GM18861 (cell line): Measurements from ENCODE around the gene ADARB1.

Experiments used
- ATAC-seq: cut with Tn5 transposase; IDR thresholded peaks from one replicate; pipeline ENCODE4 v1.9.1; 2021; ENCODE audit not compliant: unreplicated experiment

The ADARB1 gene

DNA sequence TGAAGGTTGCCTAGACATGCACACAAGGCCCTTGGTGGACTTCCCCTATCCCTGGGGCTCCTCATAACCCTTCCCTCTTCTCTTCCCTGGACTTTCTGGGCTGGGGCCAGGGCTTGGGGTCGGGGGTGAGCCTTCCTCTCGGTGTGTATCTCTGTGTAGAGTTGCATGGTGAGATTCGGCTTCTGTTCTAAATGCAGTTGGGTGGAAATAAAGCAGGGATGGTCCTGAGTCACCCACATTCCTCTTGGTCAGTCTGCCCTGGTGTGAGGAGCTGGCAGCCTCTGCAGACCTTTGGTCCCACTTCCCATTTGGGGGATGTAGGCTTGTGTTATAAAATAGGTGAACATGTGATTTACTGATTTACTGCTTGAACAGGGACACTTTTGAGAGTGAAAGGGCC is 38.0 kb downstream of the ADARB1 start:
- ATAC-seq, result no peak

DNA sequence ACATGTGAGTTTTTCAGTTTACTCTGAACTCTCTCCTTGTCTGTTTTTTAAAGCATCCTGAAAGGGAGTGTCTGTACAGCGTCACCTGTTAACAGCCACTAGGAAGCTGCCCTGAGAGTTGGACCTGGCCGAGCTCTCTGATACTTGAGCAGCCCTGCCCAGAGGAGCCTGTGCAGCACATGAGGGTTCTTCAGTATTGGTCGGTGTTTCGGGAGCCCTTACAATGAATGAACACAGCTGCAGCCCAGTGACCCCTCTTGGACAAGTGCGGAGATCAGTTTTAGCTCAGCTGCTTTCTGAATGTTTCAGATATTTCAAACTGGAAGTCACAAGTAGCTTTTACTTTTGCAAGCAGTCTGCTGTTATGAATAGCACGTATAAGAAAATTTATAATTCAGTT is 39.2 kb downstream of the ADARB1 start:
- no peak for ATAC-seq

DNA sequence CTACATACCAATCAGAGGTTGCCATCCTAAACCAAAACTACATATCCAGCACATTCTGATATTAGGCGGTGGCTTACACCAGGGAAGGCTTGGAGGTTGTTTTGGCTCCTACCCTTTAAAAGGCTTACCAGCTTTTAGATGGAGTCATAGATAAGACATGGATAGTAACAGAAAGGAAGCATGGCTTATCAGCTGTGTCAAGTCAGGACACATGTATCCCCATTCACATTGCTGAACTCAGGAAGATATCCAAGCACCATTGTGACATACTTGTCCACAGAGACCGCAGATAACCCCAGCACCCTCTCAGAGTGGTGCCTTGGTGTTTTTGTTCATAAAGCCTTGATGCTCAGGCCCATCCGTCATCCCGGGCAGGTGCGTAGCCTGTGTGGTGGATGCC is 39.7 kb downstream of the ADARB1 start:
- ATAC-seq, result no peak

DNA sequence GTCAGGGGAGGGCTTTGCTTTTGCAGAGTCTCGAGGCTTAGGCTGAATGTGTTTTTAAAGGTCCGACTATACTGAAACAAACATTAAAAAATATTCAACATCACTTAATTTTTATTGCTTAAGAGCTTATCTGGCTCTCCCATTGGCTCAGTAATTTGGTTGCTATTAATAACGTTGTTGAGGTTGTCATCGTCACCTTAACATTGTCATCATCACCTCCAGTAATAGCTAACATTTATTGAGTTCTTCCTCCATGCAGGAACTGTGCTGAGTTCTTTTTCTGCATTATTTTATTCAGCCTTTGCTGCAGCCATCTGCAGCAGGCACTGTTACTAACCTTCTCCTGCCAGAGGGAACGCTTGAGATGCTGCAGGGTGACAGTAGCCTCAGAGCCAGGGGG is 40.1 kb downstream of the ADARB1 start:
- ATAC-seq, result no peak

DNA sequence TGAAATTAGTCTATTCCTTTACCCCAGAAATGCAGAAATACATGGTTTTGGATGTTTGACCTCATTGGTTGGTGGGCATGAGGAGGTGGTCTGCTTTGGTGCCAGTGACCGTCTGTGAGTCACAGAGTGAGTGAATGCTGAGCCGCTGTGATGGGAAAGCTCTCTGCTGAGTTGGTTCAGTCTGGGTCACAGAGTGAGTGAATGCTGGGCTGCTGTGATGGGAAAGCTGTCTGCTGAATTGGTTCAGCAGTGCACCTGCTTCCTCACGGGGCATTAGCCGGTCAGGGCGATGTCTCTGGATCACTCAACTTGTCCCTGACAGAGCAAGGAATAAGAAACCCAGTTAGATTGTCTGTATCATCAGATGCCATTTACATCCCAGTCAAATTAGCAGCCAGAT is 40.8 kb downstream of the ADARB1 start:
- no peak for ATAC-seq

DNA sequence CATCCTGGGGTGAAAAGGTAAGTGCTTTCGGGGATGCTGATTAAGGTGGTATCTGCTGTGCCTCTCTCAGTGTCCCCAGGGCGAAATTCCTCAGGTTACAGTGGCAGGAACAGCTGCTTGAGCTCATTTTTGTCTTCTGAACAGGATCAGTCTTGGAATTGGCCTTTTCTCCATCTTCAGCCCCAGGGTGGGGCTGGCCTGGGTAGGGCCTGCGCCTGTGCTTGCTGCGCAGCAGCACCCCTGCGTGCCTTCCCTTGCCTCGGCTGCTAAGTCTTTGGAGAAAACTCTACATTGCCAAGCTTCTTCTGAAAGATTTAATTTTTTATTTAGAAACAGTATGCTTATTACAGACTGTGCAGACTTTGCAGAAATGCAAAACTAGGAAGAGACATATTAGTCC is 41.7 kb downstream of the ADARB1 start:
- ATAC-seq, result no peak

DNA sequence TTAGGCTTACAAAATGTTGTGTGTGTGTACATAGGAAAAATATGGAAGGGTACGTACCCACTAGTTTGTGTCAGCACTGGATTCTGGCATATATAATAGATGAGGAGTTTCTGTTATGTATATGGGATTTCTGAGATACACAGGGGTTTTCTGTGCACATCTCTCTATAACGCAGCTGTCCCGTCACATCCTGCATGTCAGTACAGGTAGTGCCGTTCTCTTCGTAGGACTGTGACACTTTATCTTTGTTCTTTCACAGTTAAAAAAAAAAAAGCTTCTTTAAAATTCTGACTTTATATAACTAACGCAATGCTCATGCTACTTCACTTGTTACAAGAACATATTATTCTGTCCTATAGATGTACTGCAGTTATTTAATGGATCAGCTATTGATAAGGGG is 42.9 kb downstream of the ADARB1 start:
- no peak for ATAC-seq

DNA sequence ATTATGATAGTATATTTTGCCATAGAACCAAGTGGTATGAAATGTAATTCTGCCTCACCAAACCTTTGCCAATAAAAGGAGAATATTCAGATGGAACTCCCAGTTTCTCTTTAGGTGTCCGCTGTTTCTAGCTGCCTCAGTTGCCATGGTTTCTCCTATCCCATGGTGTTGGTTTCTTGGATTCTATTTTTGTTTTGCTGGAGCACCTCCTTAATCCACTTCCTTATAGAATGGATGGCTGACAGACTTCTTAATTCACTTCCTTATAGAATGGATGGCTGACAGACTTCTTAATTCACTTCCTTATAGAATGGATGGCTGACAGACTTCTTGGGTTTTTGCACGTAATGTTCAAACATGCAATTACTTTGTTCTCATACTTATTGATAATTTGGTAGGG is 43.7 kb downstream of the ADARB1 start:
- no peak for ATAC-seq

DNA sequence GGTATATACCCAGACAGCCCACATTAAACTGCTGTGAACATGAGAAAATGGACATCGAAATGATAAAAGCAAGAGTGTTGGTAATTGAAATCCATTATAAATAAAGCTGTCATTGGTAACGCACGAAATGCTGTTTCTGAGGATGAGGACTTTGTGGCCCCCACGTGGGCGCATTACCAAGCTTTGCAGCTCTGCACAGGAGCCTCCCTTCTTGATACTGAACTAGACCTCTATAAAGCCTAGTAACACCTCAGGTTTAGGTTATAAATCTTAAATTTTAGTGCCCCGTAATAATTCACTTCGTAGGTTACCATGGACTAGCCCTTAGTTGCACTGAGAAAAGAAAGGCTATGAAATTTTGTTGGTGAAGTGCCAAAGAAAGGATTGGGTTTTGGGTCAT is 45.4 kb downstream of the ADARB1 start:
- no peak for ATAC-seq

DNA sequence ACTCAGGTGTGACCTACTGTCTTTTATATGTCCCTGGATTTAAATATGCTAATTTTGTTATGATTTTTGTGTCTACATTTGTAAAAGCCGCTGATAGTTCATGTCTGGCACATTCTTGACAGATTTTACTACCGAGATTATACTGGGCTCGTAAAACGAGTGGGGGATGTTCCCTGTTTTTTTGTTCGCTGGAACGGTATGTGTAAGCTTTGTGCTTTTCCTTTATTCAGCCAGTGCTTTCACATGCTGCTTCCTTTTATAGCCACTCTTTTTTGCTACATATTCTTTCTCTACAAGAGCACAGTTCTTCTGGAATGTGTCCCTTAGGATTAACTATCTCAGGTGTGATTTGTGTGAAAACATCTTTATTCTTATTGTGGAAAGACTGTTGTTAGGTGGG is 46.6 kb downstream of the ADARB1 start:
- ATAC-seq, result no peak

DNA sequence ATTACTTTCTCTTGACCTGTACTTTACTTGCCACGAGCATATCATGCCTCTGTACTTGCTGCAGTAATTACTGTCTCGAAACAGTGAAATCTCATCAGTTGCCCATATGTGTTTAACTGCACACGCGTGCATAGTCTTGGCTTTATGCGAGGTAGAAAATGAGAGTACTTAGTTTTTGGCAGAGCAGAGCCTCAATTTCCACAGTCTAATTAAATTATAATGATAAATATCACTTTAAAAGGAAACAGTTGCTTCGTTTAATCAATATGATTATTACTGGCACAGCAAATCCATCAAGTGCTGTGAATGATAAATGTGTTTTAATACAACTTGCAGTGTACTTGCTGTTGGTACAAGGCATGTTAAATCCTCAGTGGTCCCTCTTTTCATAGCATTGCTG is 47.6 kb downstream of the ADARB1 start:
- no peak for ATAC-seq

DNA sequence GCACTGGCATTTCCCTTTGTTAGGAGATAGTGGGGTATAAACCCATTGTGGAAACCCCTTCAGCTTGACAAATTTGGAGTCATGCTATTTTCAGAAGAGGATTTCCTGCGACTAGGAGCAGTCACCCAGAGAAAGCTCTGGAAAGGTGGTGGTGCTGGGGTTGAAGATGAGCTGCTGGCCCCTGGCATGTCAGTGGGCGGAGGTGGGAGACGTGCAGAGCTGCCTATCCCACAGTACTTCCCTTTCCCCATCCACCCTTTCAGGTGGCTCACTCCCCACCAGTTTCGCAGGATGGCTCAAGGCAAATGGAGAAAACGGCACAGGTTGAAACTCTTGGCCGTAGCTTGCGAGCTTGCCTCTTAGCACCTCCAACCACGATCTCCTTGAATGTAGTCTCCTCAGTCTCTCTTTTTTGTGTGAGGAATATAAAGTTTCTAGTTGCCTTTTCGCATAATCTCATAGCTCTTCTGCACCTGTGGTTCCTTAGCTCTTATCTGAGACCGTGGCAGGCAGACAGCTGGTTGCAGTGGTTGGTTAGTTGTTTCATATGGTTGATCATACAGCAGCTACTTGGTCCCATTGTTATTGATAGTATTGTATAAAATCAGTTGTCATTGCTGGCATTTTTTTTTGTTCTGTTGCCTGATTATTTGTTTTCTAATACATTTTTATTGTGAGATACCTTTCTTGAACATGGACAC is 48.2 kb downstream of the ADARB1 start:
- ATAC-seq, result no peak

DNA sequence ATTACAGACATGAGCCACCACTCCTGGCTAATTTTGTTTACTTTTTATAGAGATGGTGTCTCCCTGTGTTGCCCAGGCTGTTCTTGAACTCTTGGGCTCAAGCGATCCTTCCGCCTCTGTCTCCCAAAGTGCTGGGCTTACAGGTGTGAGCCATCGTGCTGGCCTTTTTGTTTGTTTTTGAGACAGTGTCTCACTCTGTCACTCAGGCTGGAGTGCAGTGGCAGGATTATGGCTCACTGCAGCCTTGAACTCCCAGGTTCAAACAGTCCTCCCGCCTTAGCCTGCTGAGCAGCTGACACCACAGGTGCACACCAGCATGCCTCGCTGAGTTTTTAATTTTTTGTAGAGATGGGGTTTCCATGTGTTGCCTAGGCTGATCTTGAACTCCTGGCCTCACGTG is 49.1 kb downstream of the ADARB1 start:
- no peak for ATAC-seq

DNA sequence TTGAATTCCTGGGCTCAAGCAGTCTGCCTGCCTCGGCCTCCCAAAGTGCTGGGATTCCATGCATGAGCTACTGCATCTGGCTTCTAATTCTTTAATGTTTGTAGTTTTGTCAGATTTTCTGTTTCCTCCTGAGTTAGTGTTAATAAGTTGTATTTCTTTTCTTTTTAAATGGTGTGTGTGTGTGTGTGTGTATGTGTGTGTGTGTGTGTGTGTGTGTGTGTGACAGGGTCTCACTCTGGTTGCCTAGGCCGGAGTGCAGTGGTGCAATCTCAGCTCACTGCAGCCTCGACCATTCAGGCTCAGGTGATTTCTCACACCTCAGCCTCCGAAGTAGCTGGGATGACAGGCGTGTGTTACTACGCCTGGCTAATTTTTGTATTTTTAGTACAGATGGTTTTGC is 50.2 kb downstream of the ADARB1 start:
- ATAC-seq, result no peak

DNA sequence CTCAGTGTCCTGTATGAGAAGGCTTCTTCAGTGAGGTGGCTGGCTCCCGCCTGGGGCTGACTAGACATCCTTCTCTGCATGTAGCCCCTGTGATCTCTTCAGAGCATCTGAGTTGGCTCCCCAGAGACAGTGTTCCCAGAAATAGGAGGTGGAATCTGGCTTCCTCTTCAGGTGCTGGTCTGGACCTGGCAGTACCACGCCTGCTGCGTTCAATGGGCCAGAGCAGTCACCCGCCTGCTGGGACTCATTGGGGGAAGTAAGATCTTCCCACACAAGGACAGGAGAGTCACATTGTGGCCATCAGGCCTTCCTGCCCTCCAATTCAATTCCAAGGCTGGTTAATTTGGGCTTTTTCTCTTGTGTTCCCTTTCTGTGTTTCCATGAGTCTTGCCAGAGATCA is 51.0 kb downstream of the ADARB1 start:
- no peak for ATAC-seq

DNA sequence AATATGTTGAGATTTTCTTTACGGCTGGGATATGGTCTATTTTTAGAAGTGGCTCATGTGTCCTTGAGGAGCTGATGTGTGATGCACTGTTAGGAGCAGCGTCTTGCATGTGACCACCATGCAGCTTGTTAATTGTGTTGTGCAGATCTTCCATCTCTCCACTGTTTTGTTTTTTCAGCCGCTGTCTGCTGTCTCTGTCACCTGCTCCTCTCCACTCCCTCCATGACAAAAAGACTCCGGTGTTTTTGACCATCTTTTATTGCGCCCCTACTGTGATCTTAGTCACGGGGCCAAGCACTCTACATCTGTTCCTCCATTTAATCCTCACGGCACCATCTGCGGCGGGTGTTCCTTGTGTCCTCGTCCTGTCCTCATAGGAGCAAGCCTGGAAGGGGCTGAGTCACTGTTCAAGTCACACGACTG is 51.8 kb downstream of the ADARB1 start:
- ATAC-seq, result no peak

DNA sequence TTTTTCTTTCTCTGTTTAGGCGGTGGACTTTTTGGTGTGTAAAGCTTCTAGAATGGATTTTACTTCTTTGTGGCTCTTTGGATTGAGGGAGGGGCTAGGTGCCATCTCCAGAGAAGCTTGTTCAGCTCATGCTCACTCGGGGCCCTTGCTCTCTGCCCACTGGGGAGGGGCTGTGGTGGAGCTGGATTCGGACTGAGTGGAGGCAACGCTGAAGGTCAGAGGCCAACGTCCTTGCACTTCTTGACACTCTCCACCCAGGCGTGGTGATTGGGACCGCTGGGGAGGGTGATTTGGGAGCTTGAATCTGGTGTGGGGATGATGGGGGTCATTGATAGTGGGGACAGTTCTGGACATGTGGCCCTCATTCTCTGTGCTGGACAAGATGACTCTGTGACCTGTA is 52.6 kb downstream of the ADARB1 start:
- no peak for ATAC-seq

DNA sequence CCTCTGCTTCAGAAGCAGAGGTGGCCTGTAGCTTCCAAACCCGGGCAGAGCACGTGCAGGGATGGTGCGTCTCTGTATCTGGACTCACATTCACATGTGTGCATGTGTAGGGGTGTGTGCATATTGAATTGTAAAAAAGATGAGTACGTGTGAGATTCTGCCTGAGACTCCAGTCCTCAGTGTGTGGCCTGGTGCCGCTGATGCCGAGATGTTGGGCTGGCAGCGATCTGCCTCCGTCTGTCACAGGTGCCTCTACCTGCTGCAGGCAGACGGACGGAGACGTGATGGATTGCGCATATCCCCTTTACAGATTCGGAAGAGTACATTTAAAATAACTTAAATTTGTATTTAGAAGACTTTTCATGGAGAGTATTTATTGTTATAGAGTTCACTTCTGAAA is 53.6 kb downstream of the ADARB1 start:
- no peak for ATAC-seq

DNA sequence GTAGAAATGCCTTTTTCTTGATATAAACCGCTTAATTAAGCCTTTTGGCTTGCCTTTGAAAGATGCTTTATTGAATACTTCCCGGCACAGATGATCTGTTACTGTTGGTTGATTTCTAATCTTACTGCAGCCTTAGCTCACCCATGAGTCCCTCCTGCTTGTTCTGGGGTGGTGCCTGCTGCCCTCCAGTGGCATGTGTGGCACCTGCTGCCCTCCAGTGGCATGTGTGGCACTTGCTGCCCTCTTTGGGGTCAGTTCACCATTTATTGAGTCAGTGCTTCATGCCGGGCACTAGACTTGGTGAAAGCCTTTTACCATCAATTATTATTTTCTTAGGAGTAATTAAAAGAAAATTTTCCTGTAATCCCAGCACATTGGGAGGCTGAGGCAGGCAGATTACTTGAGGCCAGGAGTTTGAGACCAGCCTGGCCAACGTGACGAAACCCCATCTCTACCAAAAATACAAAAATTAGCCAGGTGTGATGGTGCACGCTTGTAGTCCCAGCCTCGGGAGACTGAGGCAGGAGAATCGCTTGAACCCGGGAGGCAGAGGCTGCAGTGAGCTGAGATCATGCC is 54.3 kb downstream of the ADARB1 start:
- ATAC-seq, result no peak

DNA sequence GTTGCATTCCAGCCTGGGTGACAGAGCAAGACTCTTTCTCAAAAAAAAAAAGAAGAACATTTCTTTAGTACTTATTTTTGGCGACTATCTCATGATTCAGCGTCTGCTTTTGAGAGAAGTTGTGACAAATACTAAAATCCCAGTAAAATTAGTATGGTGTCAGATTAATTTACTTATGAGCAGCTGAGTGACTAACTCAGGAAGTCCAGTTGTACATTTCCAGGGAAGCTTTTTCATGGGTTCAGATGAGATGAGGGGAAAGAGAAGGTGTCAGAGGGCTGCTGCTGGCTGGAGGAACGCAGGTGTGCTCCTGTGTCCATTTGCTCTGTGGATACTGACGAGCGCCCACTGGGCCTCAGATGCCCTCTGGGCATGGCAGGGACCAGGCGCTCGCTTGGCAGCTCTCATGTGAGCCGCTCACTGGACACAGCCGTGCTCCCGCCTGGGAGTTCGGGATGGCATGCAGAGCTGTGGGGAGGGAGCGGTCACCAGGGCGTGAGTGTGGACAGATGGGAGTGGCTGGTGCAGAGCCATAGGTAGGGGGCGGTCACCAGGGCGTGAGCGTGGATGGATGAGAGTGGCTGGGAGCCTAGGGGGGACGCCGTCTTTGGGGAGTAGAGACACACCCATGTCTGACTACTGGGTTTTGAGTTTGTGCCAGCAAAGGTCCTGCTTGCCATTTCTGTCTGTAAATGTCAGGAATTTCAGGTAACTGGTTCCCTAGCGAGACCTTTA is 55.0 kb downstream of the ADARB1 start:
- no peak for ATAC-seq

DNA sequence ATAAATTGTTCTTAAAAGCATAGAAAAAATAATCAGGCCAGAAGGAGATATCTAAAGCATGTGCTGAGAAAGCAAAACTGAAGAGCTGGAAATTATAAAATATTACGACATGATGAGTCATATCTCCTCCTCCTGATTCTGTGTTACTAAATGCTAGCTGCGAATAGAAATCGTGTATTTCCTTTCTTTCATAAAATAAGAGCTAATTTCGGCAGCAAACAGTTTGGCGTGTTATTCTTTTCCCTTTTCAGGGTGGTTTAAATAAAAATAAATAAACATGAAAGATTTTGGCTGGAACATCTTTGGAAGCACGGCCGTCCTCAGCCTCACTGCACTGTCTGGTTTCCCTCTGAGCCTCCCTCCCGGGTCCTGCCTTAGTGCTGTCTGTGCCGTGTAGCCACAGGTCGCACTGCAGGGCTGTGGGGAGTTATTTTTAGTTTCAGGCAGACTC is 56.0 kb downstream of the ADARB1 start:
- ATAC-seq, result no peak

DNA sequence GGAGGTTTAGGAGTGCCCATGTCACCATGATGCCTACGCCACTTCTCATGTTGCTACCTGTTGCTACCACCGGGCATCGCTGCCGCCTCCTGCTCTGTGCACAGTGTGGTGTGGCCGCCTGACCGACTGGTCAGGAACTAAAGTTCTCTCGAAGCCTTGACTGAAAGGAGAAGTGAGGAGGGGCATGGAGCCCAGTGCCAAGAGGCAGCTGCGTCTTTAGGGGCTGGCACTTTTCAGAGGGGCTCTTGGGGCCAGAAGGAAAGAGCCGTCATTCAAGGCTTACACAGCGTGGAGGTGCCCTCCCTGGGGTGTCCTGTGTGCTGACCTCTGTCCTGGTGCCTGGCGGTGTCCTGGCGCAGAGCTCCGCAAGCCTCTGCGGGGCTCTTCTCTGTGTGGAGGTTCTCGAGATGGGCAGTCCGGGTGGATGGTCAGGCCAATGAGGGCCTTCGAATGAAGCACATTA is 57.2 kb downstream of the ADARB1 start:
- no peak for ATAC-seq
